Activated T-helper 2 cell treated with anti-CD3 and anti-CD28 coated beads, Interferon-gamma antibody, Interleukin-2, Interleukin-4, amounts not matched to agents 10 μg/mL and 5 μg/mL and 100 μg/mL, durations not matched to agents 14 hours and 24 hours and 36 hours (primary cell): ENCODE results near the gene HEMK1. TPM values are rescaled to one million over a fixed set of nuclear protein-coding genes. Genes with fewer than 3 reads are reported as not detected.
A peak's percentile ranks its signal among the peaks of the same experiment; 100 is the strongest.

Experiments
- DNase-seq: peaks from one replicate; pipeline ENCODE4 v3.0.0; 2021; ENCODE audit warnings: low spot score
- H3K27ac Mint-ChIP-seq: one replicate; pipeline ENCODE4 v1.8.0; 2021; ENCODE audit warnings: mixed read lengths
- H3K27me3 Mint-ChIP-seq: one replicate; pipeline ENCODE4 v1.8.0; 2021; ENCODE audit warnings: low read depth, mixed read lengths
- H3K36me3 Mint-ChIP-seq: one replicate; pipeline ENCODE4 v1.8.0; 2021; ENCODE audit warnings: low read depth, mixed read lengths
- H3K4me1 Mint-ChIP-seq: one replicate; pipeline ENCODE4 v1.8.0; 2021; ENCODE audit warnings: low read depth, mixed read lengths
- H3K4me3 Mint-ChIP-seq: one replicate; pipeline ENCODE4 v1.8.0; 2021; ENCODE audit warnings: low read depth, mild to moderate bottlenecking, moderate library complexity, mixed read lengths
- H3K9me3 Mint-ChIP-seq: one replicate; pipeline ENCODE4 v1.8.0; 2021; ENCODE audit warnings: mixed read lengths
- intact Hi-C: fragments of 100-400 bp; cut with micrococcal nuclease; formaldehyde crosslinking; loops from one replicate; pipeline ENCODE4 v1.15.1; 2023
- total RNA-seq: library from RNA; stranded (reverse); gene quantifications from 2 replicates; pipeline ENCODE4 v1.2.3, GENCODE V29; 2022

The HEMK1 gene
- total RNA-seq, 1 donor from 2014 or later, result 61.7 TPM

GRCh38 chr3:50620420-50620819, 51.1 kb downstream of the HEMK1 start:
- DNase-seq, result no peak
- peak overlapping the region; percentile 95 for H3K4me3 Mint-ChIP-seq
- no peaks in the 10 kb centered on the region for H3K9me3 Mint-ChIP-seq
- H3K27ac Mint-ChIP-seq, result peak overlapping the region; percentile 87
- peaks cover 81% of the 10 kb centered on the region for H3K36me3 Mint-ChIP-seq
- H3K4me1 Mint-ChIP-seq, result peaks cover 72% of the 10 kb centered on the region
- no peaks in the 10 kb centered on the region for H3K27me3 Mint-ChIP-seq
- intact Hi-C loops, result no loop called here

GRCh38 chr3:50620820-50621219, 51.5 kb downstream of the HEMK1 start:
- H3K9me3 Mint-ChIP-seq, result no peaks in the 10 kb centered on the region
- H3K27ac Mint-ChIP-seq, result peak overlapping the region; percentile 87
- DNase-seq, result no peak
- H3K4me1 Mint-ChIP-seq, result peaks cover 71% of the 10 kb centered on the region
- peak overlapping the region; percentile 95 for H3K4me3 Mint-ChIP-seq
- H3K27me3 Mint-ChIP-seq, result no peaks in the 10 kb centered on the region
- intact Hi-C loops, result no loop called here
- H3K36me3 Mint-ChIP-seq, result peaks cover 77% of the 10 kb centered on the region

- no peak overlapping the region for H3K4me3 Mint-ChIP-seq
- intact Hi-C loops, result no loop called here
- H3K27me3 Mint-ChIP-seq, result no peaks in the 10 kb centered on the region
- peak overlapping the region; percentile 90 for H3K27ac Mint-ChIP-seq
- no peaks in the 10 kb centered on the region for H3K9me3 Mint-ChIP-seq
- peaks cover 79% of the 10 kb centered on the region for H3K4me1 Mint-ChIP-seq
- no peak for DNase-seq
- H3K36me3 Mint-ChIP-seq, result peaks cover 87% of the 10 kb centered on the region
Observed at GRCh38 chr3:50622881-50623280, 53.6 kb downstream of the HEMK1 start.

- peaks cover 85% of the 10 kb centered on the region for H3K36me3 Mint-ChIP-seq
- H3K4me1 Mint-ChIP-seq, result peaks cover 87% of the 10 kb centered on the region
Observed at GRCh38 chr3:50623840-50624474, 54.6 kb downstream of the HEMK1 start.

GRCh38 chr3:50624634-50625033, 55.3 kb downstream of the HEMK1 start:
- H3K9me3 Mint-ChIP-seq, result no peaks in the 10 kb centered on the region
- H3K27me3 Mint-ChIP-seq, result no peaks in the 10 kb centered on the region
- peak overlapping the region; percentile 90 for H3K27ac Mint-ChIP-seq
- peak overlapping the region; percentile 74 for H3K4me3 Mint-ChIP-seq
- peaks cover 85% of the 10 kb centered on the region for H3K4me1 Mint-ChIP-seq
- DNase-seq, result no peak
- intact Hi-C loops, result loop anchor here (1.0 kb wide), 1 partner anchor 8 kb away; no protein-coding TSS in a partner anchor
- H3K36me3 Mint-ChIP-seq, result peaks cover 80% of the 10 kb centered on the region

More at GRCh38 chr3:50623840-50624474, 54.6 kb downstream of the HEMK1 start:
- Mint-ChIP-seq H3K4me3 (peak overlapping the region; percentile 74), H3K9me3 (no peaks in the 10 kb centered on the region), H3K27ac (peak overlapping the region; percentile 90), H3K27me3 (no peaks in the 10 kb centered on the region)
- DNase-seq, result no peak
- intact Hi-C loops, result loop anchor here (1.0 kb wide), 1 partner anchor 8 kb away; no protein-coding TSS in a partner anchor

- H3K27ac Mint-ChIP-seq, result peak overlapping the region; percentile 90
- H3K9me3 Mint-ChIP-seq, result no peaks in the 10 kb centered on the region
- peaks cover 85% of the 10 kb centered on the region for H3K4me1 Mint-ChIP-seq
- intact Hi-C loops, result no loop called here
- H3K36me3 Mint-ChIP-seq, result peaks cover 76% of the 10 kb centered on the region
- no peaks in the 10 kb centered on the region for H3K27me3 Mint-ChIP-seq
- H3K4me3 Mint-ChIP-seq, result peak overlapping the region; percentile 74
- DNase-seq, result no peak
Observed at GRCh38 chr3:50625231-50626182, 56.2 kb downstream of the HEMK1 start.

GRCh38 chr3:50626401-50626800, 57.1 kb downstream of the HEMK1 start:
- no peaks in the 10 kb centered on the region for H3K27me3 Mint-ChIP-seq
- peaks cover 78% of the 10 kb centered on the region for H3K36me3 Mint-ChIP-seq
- intact Hi-C loops, result no loop called here
- no peak overlapping the region for H3K4me3 Mint-ChIP-seq
- no peaks in the 10 kb centered on the region for H3K9me3 Mint-ChIP-seq
- no peak for DNase-seq
- peaks cover 88% of the 10 kb centered on the region for H3K4me1 Mint-ChIP-seq
- peak overlapping the region; percentile 38 for H3K27ac Mint-ChIP-seq

- H3K27ac Mint-ChIP-seq, result peak overlapping the region; percentile 88
- DNase-seq, result no peak
Observed at GRCh38 chr3:50627407-50628051, 58.2 kb downstream of the HEMK1 start.

GRCh38 chr3:50628601-50629000, 59.3 kb downstream of the HEMK1 start:
- intact Hi-C loops, result no loop called here
- Mint-ChIP-seq H3K4me1 (peaks cover 94% of the 10 kb centered on the region), H3K27me3 (no peaks in the 10 kb centered on the region), H3K9me3 (no peaks in the 10 kb centered on the region), H3K4me3 (no peak overlapping the region), H3K27ac (peak overlapping the region; percentile 56), H3K36me3 (peaks cover 74% of the 10 kb centered on the region)
- DNase-seq, result no peak

More at GRCh38 chr3:50627407-50628051, 58.2 kb downstream of the HEMK1 start:
- intact Hi-C loops, result no loop called here
- H3K9me3 Mint-ChIP-seq, result no peaks in the 10 kb centered on the region
- H3K27me3 Mint-ChIP-seq, result no peaks in the 10 kb centered on the region
- H3K4me1 Mint-ChIP-seq, result peaks cover 93% of the 10 kb centered on the region
- H3K4me3 Mint-ChIP-seq, result peak overlapping the region; percentile 54
- H3K36me3 Mint-ChIP-seq, result peaks cover 79% of the 10 kb centered on the region

- intact Hi-C loops, result no loop called here
- H3K27me3 Mint-ChIP-seq, result no peaks in the 10 kb centered on the region
- peaks cover 71% of the 10 kb centered on the region for H3K36me3 Mint-ChIP-seq
- no peak overlapping the region for H3K27ac Mint-ChIP-seq
- no peaks in the 10 kb centered on the region for H3K9me3 Mint-ChIP-seq
- DNase-seq, result no peak
- peaks cover 88% of the 10 kb centered on the region for H3K4me1 Mint-ChIP-seq
- H3K4me3 Mint-ChIP-seq, result no peak overlapping the region
Observed at GRCh38 chr3:50630394-50630793, 61.1 kb downstream of the HEMK1 start.

GRCh38 chr3:50630877-50631276, 61.6 kb downstream of the HEMK1 start:
- no peaks in the 10 kb centered on the region for H3K27me3 Mint-ChIP-seq
- DNase-seq, result no peak
- H3K9me3 Mint-ChIP-seq, result no peaks in the 10 kb centered on the region
- H3K4me1 Mint-ChIP-seq, result peaks cover 85% of the 10 kb centered on the region
- peak overlapping the region; percentile 71 for H3K27ac Mint-ChIP-seq
- intact Hi-C loops, result no loop called here
- peak overlapping the region; percentile 11 for H3K4me3 Mint-ChIP-seq
- H3K36me3 Mint-ChIP-seq, result peaks cover 70% of the 10 kb centered on the region

GRCh38 chr3:50632450-50632849, 63.1 kb downstream of the HEMK1 start:
- intact Hi-C loops, result loop anchor here (1.0 kb wide), 1 partner anchor 8 kb away; no protein-coding TSS in a partner anchor
- Mint-ChIP-seq H3K27ac (peak overlapping the region; percentile 85), H3K4me1 (peaks cover 85% of the 10 kb centered on the region), H3K27me3 (no peaks in the 10 kb centered on the region), H3K4me3 (peak overlapping the region; percentile 45), H3K36me3 (peaks cover 64% of the 10 kb centered on the region), H3K9me3 (no peaks in the 10 kb centered on the region)
- DNase-seq, result no peak
